ENCODE measurements around the gene ZNF764.
"Not testable (repeated sequence)": the region's sequence is repeated elsewhere in the genome, so short reads cannot be mapped to it uniquely, and the experiment has no call there.

The ZNF764 gene

DNA sequence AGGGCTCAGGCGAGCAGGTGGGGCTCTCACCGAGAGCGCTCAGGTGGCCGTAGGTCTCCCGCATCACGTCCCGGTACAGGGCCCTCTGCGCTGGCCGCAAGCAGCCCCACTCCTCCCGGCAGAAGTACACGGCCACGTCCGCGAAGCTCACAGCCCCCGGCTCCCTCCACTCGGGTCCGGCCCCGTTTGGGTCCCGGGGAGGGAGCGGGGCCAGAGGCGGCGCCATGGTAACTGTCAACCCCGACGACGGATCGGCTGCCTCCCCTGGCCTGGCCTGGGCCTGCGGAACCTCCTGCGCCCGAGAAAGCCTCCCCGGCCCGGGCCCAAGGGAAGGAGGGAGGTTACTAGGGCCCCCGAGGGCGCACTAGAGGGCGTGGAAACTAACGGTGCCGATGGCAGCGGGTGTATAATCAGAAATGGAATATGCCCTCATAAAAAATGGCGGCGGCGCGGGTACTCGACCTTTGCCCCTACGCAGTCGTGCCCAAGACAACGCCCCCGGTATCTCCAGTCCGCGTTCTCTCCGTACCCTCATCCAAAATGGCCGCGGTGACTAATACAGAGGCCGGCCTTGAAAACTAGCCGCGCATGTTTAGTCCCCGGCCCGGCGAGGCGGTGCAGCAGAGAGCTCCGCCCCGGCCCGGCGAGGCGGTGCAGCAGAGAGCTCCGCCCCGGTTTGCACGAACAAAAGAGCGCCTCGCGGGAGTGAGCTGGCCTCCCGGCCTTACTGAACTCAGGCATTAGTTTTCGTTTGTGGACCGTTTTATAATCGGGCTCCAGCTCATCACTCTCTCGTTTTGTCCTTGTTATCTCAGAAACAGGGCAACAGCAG, at the start of gene ZNF764:
Gene ZNF764 (minus strand): TSS at position 418 of the 832 bp plus-strand sequence. CDS start 192 bp downstream, at position 226.
- DNase-seq (ENCODE audit: low spot score): peak; percentile 99

- DNase-seq (ENCODE audit: low spot score): no peak
These were observed 47.8 kb upstream of the ZNF764 start for GRCh38 chr16:30606004-30606403.

DNA sequence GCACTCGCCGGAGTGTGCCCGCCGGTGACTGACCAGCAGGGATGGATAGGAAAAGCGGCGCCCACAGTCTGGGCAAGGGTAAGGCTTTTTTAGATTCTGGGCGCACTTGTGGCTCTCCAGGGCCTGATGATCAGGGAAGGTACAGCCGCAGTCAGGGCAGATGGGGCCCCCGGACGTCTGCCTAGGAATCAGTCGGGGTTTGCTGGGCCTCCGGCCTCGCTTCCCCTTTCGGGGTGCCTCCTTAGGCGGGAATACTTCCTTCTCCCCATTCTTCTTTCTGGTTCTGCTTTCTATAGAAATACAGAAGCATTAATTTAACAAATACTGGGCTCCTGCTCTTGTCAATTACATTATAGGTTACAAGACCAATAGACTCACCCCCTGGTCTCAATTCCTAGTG, 47.0 kb upstream of the ZNF764 start:
- no peak for DNase-seq (ENCODE audit: low spot score)

- DNase-seq (ENCODE audit: low spot score): no peak
These were observed 46.3 kb upstream of the ZNF764 start for GRCh38 chr16:30604316-30604947.

DNA sequence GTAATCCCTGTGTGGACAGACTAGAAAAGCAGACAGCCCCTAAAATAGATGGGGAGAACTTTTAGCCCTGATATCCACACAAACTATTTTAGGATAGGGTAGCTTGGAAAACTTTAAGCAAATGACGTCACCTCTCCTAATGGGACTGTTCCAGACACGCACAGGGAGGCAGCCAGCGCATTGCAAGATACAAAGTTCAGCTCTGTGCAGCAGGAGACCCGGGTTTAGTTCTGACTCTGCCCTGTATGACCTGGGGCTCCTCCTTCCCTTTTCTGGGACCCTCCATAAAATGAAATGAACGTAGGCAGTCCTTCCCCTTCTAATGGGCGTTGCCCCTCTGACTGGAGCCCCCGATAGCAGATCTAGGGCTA, 45.8 kb upstream of the ZNF764 start:
- DNase-seq (ENCODE audit: low spot score): no peak

DNA sequence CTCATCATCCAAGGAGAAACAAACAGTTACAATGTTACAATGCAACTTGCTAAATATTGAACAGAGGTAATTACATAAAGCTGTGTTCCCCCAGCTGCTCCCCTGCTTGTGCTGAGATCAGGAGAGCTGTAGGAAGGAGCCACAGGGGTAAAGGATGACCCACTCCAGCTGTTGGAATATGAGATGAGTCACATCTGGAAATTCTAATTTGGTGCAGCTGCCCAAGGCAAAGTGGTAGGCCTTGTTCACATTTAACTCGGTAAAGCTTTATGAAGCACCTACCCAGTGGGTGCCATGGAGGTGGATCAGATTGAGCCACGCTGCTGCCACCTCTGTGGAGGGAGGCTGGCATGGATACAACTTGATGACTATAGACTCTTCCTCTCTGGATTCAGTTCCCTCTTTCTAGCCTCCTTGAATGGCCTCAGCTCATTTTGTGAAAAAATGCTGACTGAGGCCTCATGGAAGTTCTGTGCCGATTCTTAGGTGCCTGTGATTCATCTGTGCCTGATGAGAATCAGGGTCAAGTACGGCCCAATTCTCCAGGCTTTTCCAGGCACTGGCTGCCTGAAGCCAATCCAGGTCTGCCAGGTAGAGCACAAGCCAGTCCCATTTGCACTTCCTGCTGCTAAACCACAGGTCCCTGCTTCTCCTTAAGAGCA, 44.6 kb upstream of the ZNF764 start:
- DNase-seq (ENCODE audit: low spot score): no peak

- DNase-seq (ENCODE audit: low spot score): no peak
These were observed 43.8 kb upstream of the ZNF764 start for GRCh38 chr16:30601966-30602365.

DNA sequence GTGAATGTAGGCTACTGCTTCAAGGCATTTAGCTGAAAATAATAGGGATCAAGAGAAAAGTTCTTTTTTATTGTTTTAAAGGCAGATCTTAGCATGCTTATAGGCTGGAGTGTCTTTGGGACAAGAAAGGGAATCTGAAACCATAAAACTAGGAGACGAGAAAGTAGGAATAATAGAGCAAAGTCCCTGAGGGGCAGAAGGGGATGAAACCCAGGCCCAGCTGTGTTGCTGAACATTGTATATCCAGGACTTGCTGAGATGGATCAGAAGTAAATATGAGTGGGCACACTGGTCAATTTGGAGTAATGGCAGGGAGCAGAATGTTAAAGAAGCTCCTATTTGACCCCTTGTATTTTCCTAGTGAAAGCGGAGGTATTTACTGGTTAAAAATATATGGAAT, 42.8 kb upstream of the ZNF764 start:
- DNase-seq (ENCODE audit: low spot score): no peak

- no peak for DNase-seq (ENCODE audit: low spot score)
These were observed 42.0 kb upstream of the ZNF764 start for GRCh38 chr16:30600215-30600614.

DNA sequence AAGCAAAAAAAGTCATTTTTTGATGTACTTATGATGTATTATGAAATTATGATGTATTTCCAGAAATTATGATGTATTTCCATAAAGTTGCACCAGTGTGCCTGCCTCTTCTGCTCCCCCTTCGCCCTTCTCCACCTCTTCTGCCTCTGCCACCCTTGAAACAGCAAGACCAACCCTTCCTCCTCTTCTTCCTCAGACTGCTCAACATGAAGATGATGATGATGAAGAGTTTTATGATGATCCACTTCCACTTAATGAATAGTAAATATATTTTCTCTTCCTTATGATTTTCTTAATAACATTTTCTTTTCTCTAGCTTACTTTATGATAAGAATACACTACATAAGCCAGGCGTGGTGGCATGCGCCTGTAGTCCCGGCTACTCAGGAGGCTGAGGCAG, 34.7 kb upstream of the ZNF764 start:
- DNase-seq (ENCODE audit: low spot score): no peak

- DNase-seq (ENCODE audit: low spot score): not testable (repeated sequence)
These were observed 32.7 kb upstream of the ZNF764 start for GRCh38 chr16:30590869-30591268.

- not testable (repeated sequence) for DNase-seq (ENCODE audit: low spot score)
These were observed 31.4 kb upstream of the ZNF764 start for GRCh38 chr16:30589582-30589981.

GRCh38 chr16:30588651-30589050, 30.5 kb upstream of the ZNF764 start:
- DNase-seq (ENCODE audit: low spot score): no peak

- DNase-seq (ENCODE audit: low spot score): peak; percentile 99
These were observed 27.4 kb upstream of the ZNF764 start, which contains the start of gene ZNF785 for GRCh38 chr16:30585400-30586191. ZNF785 (minus strand) TSS chr16:30585697; CDS start chr16:30585611, 86 bp downstream.

DNA sequence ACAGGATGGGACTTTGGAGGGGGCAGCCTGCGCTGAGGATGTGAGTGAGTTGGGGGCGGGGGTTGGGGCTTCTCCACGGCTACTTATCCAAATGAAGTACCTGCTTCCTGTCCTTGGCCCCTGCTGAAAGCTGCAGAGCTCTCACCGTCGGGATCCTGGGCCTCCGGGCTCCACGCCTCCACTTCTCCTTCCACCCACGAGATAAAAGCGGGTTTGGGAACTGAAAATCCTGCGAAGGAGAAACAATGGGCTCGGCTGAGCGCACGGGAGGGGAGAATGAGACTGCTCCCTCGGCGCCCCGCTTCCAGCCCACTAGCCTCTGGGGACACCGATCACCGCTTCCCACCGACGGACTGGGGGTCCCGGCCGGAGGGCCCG, 26.8 kb upstream of the ZNF764 start:
- DNase-seq (ENCODE audit: low spot score): peak; percentile 14

GRCh38 chr16:30582611-30583340, 24.6 kb upstream of the ZNF764 start:
- DNase-seq (ENCODE audit: low spot score): no peak

DNA sequence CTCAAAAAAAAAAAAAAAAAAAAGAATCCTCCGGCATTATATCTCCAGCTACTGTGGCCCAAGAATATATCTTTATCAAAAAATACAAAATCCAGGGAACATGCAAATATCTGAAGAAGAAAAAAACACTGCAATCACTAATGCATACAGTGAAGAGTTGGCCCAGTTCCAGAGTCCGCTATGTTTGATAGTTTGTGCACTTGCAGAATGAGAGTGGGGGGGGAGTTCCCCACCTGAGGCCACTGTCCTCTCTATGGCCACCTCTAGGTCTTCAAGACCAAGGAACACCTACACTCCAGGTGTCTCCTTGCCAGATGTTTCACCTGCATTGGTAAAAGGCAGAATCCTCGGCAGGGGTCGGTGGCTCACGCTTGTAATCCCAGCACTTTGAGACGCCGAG, 23.3 kb upstream of the ZNF764 start:
- DNase-seq (ENCODE audit: low spot score): no peak

GRCh38 chr16:30574678-30575077, 16.5 kb upstream of the ZNF764 start:
- no peak for DNase-seq (ENCODE audit: low spot score)

GRCh38 chr16:30571445-30572322, 13.5 kb upstream of the ZNF764 start, which contains the start of gene ZNF688:
ZNF688 (minus strand) TSS chr16:30571714; CDS start chr16:30571629, 85 bp downstream.
- peak; percentile 99 for DNase-seq (ENCODE audit: low spot score)
